Liver (tissue), 9 donors: Measurements from ENCODE around the gene KCNJ14. TPM values are rescaled to one million over a fixed set of nuclear protein-coding genes. Genes with fewer than 3 reads are reported as not detected.

Source experiments
- DNase-seq: peaks from one replicate; pipeline ENCODE4 v3.0.0-alpha.2; 2017; ENCODE audit warnings: low spot score
- H3K27ac ChIP-seq, 2 donors: one replicate each; pipeline ENCODE4 v1.7.0; 2013; ENCODE audit warnings: inconsistent platforms in 2 of 2, low read length in 2 of 2, control low read depth in 1 of 2, low read depth in 1 of 2, mild to moderate bottlenecking in 1 of 2
- H3K27me3 ChIP-seq, 4 donors: one replicate each; pipeline versions ENCODE4 v1.6.1 to v1.7.0; 2013; ENCODE audit warnings: low read length in 3 of 4, inconsistent platforms in 1 of 4, mild to moderate bottlenecking in 1 of 4, moderate library complexity in 1 of 4; ENCODE audit not compliant: control insufficient read depth in 4 of 4, insufficient read depth in 4 of 4
- H3K36me3 ChIP-seq, 4 donors: one replicate each; pipeline versions ENCODE4 v1.6.1 to v1.7.0; 2013; ENCODE audit warnings: low read length in 3 of 4, mild to moderate bottlenecking in 3 of 4, low read depth in 1 of 4, moderate library complexity in 1 of 4; ENCODE audit not compliant: control insufficient read depth in 4 of 4, insufficient read depth in 3 of 4
- H3K4me1 ChIP-seq, 4 donors: one replicate each; pipeline versions ENCODE4 v1.6.1 to v1.7.0; 2013; ENCODE audit warnings: low read length in 3 of 4, mild to moderate bottlenecking in 3 of 4, moderate library complexity in 1 of 4; ENCODE audit not compliant: control insufficient read depth in 4 of 4, insufficient read depth in 4 of 4
- H3K4me3 ChIP-seq, 3 donors: one replicate each; pipeline versions ENCODE4 v1.6.1 to v1.7.0; 2013; ENCODE audit warnings: low read length in 3 of 3, control low read depth in 1 of 3, low read depth in 1 of 3, mild to moderate bottlenecking in 1 of 3
- H3K9ac ChIP-seq, 2 donors: one replicate each; pipeline ENCODE4 v1.7.0; 2013; ENCODE audit warnings: low read length in 2 of 2, mild to moderate bottlenecking in 2 of 2, moderate library complexity in 2 of 2, control low read depth in 1 of 2, low read depth in 1 of 2
- H3K9me3 ChIP-seq, 4 donors: one replicate each; pipeline versions ENCODE4 v1.6.1 to v1.7.0; 2013; ENCODE audit warnings: low read length in 3 of 4; ENCODE audit not compliant: control insufficient read depth in 4 of 4
- ATF3 ChIP-seq: IDR thresholded peaks from 2 replicates; pipeline ENCODE4 v1.6.1; 2016; ENCODE audit warnings: antibody characterized with exemption
- CTCF ChIP-seq: fragments of 150-350 bp; IDR thresholded peaks from 2 replicates; pipeline ENCODE4 v1.5.1; 2017; ENCODE audit warnings: improper control_type of control experiment, low read depth, low read length; ENCODE audit not compliant: missing input control
- EGR1 ChIP-seq, 2 donors: IDR thresholded peaks; 2 replicates each; pipeline ENCODE4 v1.6.1; 2016 to 2018; ENCODE audit warnings: antibody characterized with exemption in 2 of 2, low read depth in 2 of 2
- FOXA1 ChIP-seq: IDR thresholded peaks from 2 replicates; pipeline ENCODE4 v1.6.1; 2016; ENCODE audit warnings: antibody characterized with exemption
- FOXA2 ChIP-seq: IDR thresholded peaks from 2 replicates; pipeline ENCODE4 v1.6.1; 2016; ENCODE audit warnings: antibody characterized with exemption
- GABPA ChIP-seq, 2 donors: IDR thresholded peaks in 1 of 2; conservative IDR thresholded peaks in 1 of 2; 2 replicates each; pipeline ENCODE4 v1.6.1; 2016; ENCODE audit warnings: antibody characterized with exemption in 2 of 2, mild to moderate bottlenecking in 1 of 2, moderate library complexity in 1 of 2
- HNF4G ChIP-seq: IDR thresholded peaks from 2 replicates; pipeline ENCODE4 v1.6.1; 2016; ENCODE audit warnings: antibody characterized with exemption
- JUND ChIP-seq, 2 donors: IDR thresholded peaks; 2 replicates each; pipeline ENCODE4 v1.6.1; 2016; ENCODE audit warnings: antibody characterized with exemption in 2 of 2
- NR2F2 ChIP-seq: IDR thresholded peaks from 2 replicates; pipeline ENCODE4 v1.6.1; 2016; ENCODE audit warnings: antibody characterized with exemption
- RAD21 ChIP-seq, 2 donors: IDR thresholded peaks; 2 replicates each; pipeline ENCODE4 v1.6.1; 2016; ENCODE audit warnings: antibody characterized with exemption in 2 of 2, mild to moderate bottlenecking in 2 of 2
- RXRA ChIP-seq, 2 donors: IDR thresholded peaks; 2 replicates each; pipeline ENCODE4 v1.6.1; 2017 to 2018; ENCODE audit warnings: antibody characterized with exemption in 2 of 2, mild to moderate bottlenecking in 1 of 2
- SP1 ChIP-seq: IDR thresholded peaks from 2 replicates; pipeline ENCODE4 v1.6.1; 2018; ENCODE audit warnings: antibody characterized with exemption, mild to moderate bottlenecking
- TAF1 ChIP-seq: conservative IDR thresholded peaks from 2 replicates; pipeline ENCODE4 v1.6.1; 2016; ENCODE audit warnings: antibody characterized with exemption, mild to moderate bottlenecking
- YY1 ChIP-seq: IDR thresholded peaks from 2 replicates; pipeline ENCODE4 v1.6.1; 2016; ENCODE audit warnings: antibody characterized with exemption, mild to moderate bottlenecking
- ZBTB33 ChIP-seq: IDR thresholded peaks from 2 replicates; pipeline ENCODE4 v1.6.1; 2016; ENCODE audit warnings: antibody characterized with exemption
- WGBS: extraction: QIAGEN DNeasy Blood & Tissue Kit; methylation state at CpG from one replicate; pipeline ENCODE4 v1.1.7; 2013; 5-methylcytosine and 5-hydroxymethylcytosine counted together
- polyA plus RNA-seq, 2 donors: library from polyadenylated mRNA; stranded (reverse) in 1 of 2; unstranded in 1 of 2; fragments of 200-250 nt in 1 of 2; fragments of >200 nt in 1 of 2; fragmentation: Nextera tagmentation in 1 of 2; extraction: Ambion mirVana in 1 of 2; gene quantifications; one replicate each; pipeline versions ENCODE4 v1.2.1 to v1.2.3, GENCODE V29; 2013 to 2015
- total RNA-seq, 2 donors: library from RNA; depleted of rRNA; stranded (reverse); fragments of >200 nt; gene quantifications; one replicate each; pipeline ENCODE4 v1.2.3, GENCODE V29; 2014
- TF ChIP-seq, protein P1 (sequence below): IDR thresholded peaks from 2 replicates; pipeline ENCODE4 v1.6.1; 2016; ENCODE audit warnings: antibody characterized with exemption, mild to moderate bottlenecking
- TF ChIP-seq, protein P2 (sequence below): IDR thresholded peaks from 2 replicates; pipeline ENCODE4 v1.6.1; 2016; ENCODE audit warnings: antibody characterized with exemption
- donor health status: healthy.
- donor health status: healthy.
- donor health status: healthy.
- donor health status: healthy.
- donor health status: healthy.

The KCNJ14 gene
- total and polyA plus RNA-seq, 4 donors: 0.06 to 0.92 (median 0.17) TPM

DNA sequence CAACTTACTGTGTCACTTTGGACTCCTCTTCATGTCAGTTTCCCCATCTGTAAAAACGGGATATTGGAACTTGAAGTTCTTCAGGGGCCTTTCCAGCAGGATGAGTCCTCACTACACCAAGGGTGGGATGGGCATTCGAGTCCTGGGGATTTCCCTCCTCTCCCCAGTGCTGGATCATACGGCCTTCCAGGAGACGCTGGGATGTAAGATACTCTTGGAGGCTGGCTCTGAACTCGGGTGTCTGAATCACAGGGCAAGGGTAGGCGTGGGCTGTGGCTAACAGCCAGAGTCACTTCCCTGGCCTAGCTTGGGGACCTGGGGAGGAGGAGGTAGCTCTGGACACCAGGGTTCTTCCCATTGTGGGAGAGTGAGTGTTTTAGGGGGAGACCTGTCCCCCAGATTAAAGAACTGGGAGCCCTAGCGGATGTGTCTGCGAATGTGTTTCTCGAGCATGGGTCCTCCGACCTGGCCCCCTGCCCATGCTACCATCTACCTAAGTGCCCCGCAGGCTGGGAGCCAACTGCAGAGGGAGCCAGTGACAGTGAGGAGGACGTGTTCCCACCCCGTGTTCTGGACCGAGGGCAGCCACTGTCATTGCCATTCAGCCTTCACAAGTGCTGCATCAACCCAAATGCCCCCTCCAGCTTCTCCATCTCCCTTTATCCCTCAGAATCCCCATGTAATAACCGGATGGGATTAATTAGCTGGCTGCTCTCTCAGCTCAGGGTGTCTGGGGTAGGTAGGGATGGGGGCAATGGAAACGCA, 11.4 kb downstream of the KCNJ14 start:
- WGBS: 78% methylated on average over 16 of the region's 16 CpGs
- no peak for DNase-seq

More for the DNA sequence above, 11.4 kb downstream of the KCNJ14 start:
- TF ChIP-seq GABPA (IDR thresholded peaks at IDR 0.05 in 1 of 2, conservative IDR thresholded peaks at IDR 0.05 in 1 of 2) (no peak), ZBTB33 (no peak), CTCF (no peak), HNF4G (no peak), SP1 (no peak), TAF1 (no peak), EGR1 (IDR thresholded peaks at IDR 0.05; ENCODE audit: low read depth in 2 of 2) (no peak), RAD21 (IDR thresholded peaks at IDR 0.05) (no peak), RXRA (IDR thresholded peaks at IDR 0.05) (no peak), YY1 (no peak), JUND (IDR thresholded peaks at IDR 0.05) (no peak), ATF3 (no peak), NR2F2 (no peak), FOXA1 (no peak), FOXA2 (no peak)
- TF ChIP-seq, protein P1, sequence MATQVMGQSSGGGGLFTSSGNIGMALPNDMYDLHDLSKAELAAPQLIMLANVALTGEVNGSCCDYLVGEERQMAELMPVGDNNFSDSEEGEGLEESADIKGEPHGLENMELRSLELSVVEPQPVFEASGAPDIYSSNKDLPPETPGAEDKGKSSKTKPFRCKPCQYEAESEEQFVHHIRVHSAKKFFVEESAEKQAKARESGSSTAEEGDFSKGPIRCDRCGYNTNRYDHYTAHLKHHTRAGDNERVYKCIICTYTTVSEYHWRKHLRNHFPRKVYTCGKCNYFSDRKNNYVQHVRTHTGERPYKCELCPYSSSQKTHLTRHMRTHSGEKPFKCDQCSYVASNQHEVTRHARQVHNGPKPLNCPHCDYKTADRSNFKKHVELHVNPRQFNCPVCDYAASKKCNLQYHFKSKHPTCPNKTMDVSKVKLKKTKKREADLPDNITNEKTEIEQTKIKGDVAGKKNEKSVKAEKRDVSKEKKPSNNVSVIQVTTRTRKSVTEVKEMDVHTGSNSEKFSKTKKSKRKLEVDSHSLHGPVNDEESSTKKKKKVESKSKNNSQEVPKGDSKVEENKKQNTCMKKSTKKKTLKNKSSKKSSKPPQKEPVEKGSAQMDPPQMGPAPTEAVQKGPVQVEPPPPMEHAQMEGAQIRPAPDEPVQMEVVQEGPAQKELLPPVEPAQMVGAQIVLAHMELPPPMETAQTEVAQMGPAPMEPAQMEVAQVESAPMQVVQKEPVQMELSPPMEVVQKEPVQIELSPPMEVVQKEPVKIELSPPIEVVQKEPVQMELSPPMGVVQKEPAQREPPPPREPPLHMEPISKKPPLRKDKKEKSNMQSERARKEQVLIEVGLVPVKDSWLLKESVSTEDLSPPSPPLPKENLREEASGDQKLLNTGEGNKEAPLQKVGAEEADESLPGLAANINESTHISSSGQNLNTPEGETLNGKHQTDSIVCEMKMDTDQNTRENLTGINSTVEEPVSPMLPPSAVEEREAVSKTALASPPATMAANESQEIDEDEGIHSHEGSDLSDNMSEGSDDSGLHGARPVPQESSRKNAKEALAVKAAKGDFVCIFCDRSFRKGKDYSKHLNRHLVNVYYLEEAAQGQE: no peak
- TF ChIP-seq, protein P2, sequence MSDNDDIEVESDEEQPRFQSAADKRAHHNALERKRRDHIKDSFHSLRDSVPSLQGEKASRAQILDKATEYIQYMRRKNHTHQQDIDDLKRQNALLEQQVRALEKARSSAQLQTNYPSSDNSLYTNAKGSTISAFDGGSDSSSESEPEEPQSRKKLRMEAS: no peak
- H3K27ac ChIP-seq: no peak overlapping the region
- H3K27me3 ChIP-seq: no peaks in the 10 kb centered on the region
- no peaks in the 10 kb centered on the region for H3K9me3 ChIP-seq
- H3K4me3 ChIP-seq: no peak overlapping the region
- no peak overlapping the region for H3K9ac ChIP-seq
- peaks cover 0 to 10% (median 5%) of the 10 kb centered on the region in 4 donors for H3K36me3 ChIP-seq
- peaks cover 4 to 16% (median 12%) of the 10 kb centered on the region in 4 donors for H3K4me1 ChIP-seq
